H1 (cell line): ENCODE measurements around the gene ST6GALNAC3. TPM values are rescaled to one million over a fixed set of nuclear protein-coding genes. Genes with fewer than 3 reads are reported as not detected.

Experiments
- CTCF ChIA-PET: fragments of 300-600 bp; sonication (Branson Sonifier 250); formaldehyde crosslinking; loops from one replicate; lab custom pipeline; 2021; ENCODE audit not compliant: partially characterized antibody; lab: Charles Lee
- POLR2A ChIA-PET: fragments of 300-600 bp; sonication (Branson Sonifier 250); formaldehyde crosslinking; loops from one replicate; lab custom pipeline; 2021; ENCODE audit warnings: inconsistent platforms; ENCODE audit not compliant: partially characterized antibody; lab: Charles Lee
- DNase-seq, 2 experiments: peaks; one replicate each; pipeline versions ENCODE4 v3.0.0 to v3.0.0-alpha.2; 2010 to 2022; ENCODE audit warnings: low spot score in 2 of 2, low read depth in 1 of 2, mixed read lengths in 1 of 2
- FAIRE-seq: peaks from 2 replicates; lab custom pipeline; 2011; peaks lifted over from hg19 to GRCh38; lab: Jason Lieb, UNC
- H2AFZ ChIP-seq: 2 replicates; pipeline ENCODE4 v1.8.1; 2012; ENCODE audit warnings: low read length, inconsistent platforms
- H2AK5ac ChIP-seq: 2 replicates; pipeline ENCODE4 v1.6.1; 2013; ENCODE audit warnings: low read depth, low read length
- H2BK120ac ChIP-seq: replicated peaks from 2 replicates; pipeline ENCODE3; 2013; ENCODE audit warnings: low read depth, low read length, inconsistent platforms
- H2BK12ac ChIP-seq: 2 replicates; pipeline ENCODE4 v1.6.1; 2013; ENCODE audit warnings: low read depth, low read length
- H2BK15ac ChIP-seq: 2 replicates; pipeline ENCODE4 v1.6.1; 2013; ENCODE audit warnings: low read length
- H2BK20ac ChIP-seq: 2 replicates; pipeline ENCODE4 v1.6.1; 2013; ENCODE audit warnings: low read length
- H2BK5ac ChIP-seq: 2 replicates; pipeline ENCODE4 v1.6.1; 2013; ENCODE audit warnings: low read depth, low read length
- H3K14ac ChIP-seq: 2 replicates; pipeline ENCODE4 v1.6.1; 2013; ENCODE audit warnings: inconsistent platforms; ENCODE audit not compliant: insufficient read length
- H3K18ac ChIP-seq: 2 replicates; pipeline ENCODE4 v1.6.1; 2013; ENCODE audit warnings: low read length; ENCODE audit errors: extremely low read depth
- H3K23ac ChIP-seq: 2 replicates; pipeline ENCODE4 v1.6.1; 2013; ENCODE audit warnings: inconsistent platforms; ENCODE audit not compliant: insufficient read length
- H3K23me2 ChIP-seq: 2 replicates; pipeline ENCODE4 v1.6.1; 2013; ENCODE audit warnings: low read depth, low read length
- H3K27ac ChIP-seq: 2 replicates; pipeline ENCODE4 v1.6.1; 2011; ENCODE audit warnings: low read depth, low read length, inconsistent platforms
- H3K27me3 ChIP-seq, 4 experiments: replicated peaks in 1 of 4; 1 replicate in 1 of 4; 2 replicates in 3 of 4; pipeline versions ENCODE4 v1.6.1 to v1.8.1; 2011 to 2013; ENCODE audit warnings: low read length in 3 of 4, mild to moderate bottlenecking in 3 of 4, inconsistent platforms in 2 of 4, mixed read lengths in 2 of 4, moderate library complexity in 1 of 4; ENCODE audit not compliant: control insufficient read depth in 3 of 4, insufficient read depth in 3 of 4; ENCODE audit errors: extremely low read depth in 1 of 4
- H3K36me3 ChIP-seq, 4 experiments: 2 replicates each; pipeline versions ENCODE4 v1.6.1 to v1.8.1; 2011 to 2013; ENCODE audit warnings: mild to moderate bottlenecking in 4 of 4, low read length in 3 of 4, moderate library complexity in 2 of 4, control low read depth in 1 of 4, inconsistent platforms in 1 of 4; ENCODE audit not compliant: insufficient read depth in 4 of 4, control insufficient read depth in 2 of 4
- H3K4ac ChIP-seq: replicated peaks from 2 replicates; pipeline ENCODE3; 2013; ENCODE audit warnings: low read length, low read depth, mixed read lengths, inconsistent platforms; ENCODE audit not compliant: insufficient read length
- H3K4me1 ChIP-seq, 4 experiments: replicated peaks in 1 of 4; 1 replicate in 1 of 4; 2 replicates in 3 of 4; pipeline versions ENCODE4 v1.6.1 to v1.8.1; 2011 to 2013; ENCODE audit warnings: low read length in 3 of 4, inconsistent platforms in 2 of 4, mixed read lengths in 1 of 4; ENCODE audit not compliant: insufficient read depth in 4 of 4, control insufficient read depth in 3 of 4
- H3K4me2 ChIP-seq, 2 experiments: 2 replicates each; pipeline versions ENCODE4 v1.6.1 to v1.8.1; 2011 to 2013; ENCODE audit warnings: low read depth in 2 of 2, low read length in 2 of 2, control low read depth in 1 of 2, inconsistent platforms in 1 of 2, mild to moderate bottlenecking in 1 of 2; ENCODE audit not compliant: insufficient read depth in 1 of 2
- H3K4me3 ChIP-seq, 4 experiments: fragments of 200-600, 300-600 bp in 1 of 4; sonication (generic), shearing (Covaris generic), sonication (Bioruptor Twin) in 1 of 4; 2 replicates each; pipeline versions ENCODE4 v1.5.1 to v1.8.1; 2011 to 2016; ENCODE audit warnings: low read length in 4 of 4, low read depth in 3 of 4, control low read depth in 2 of 4, inconsistent platforms in 2 of 4, mild to moderate bottlenecking in 2 of 4, mixed read lengths in 1 of 4, moderate library complexity in 1 of 4; ENCODE audit not compliant: insufficient read depth in 2 of 4; ENCODE audit errors: extremely low read depth in 1 of 4
- H3K56ac ChIP-seq: replicated peaks from 2 replicates; pipeline ENCODE3; 2013; ENCODE audit warnings: low read depth, mild to moderate bottlenecking, mixed read lengths, low read length, inconsistent platforms; ENCODE audit not compliant: insufficient read length
- H3K79me1 ChIP-seq: 2 replicates; pipeline ENCODE4 v1.6.1; 2013; ENCODE audit warnings: low read depth, low read length, control low read depth
- H3K79me2 ChIP-seq, 2 experiments: 2 replicates each; pipeline versions ENCODE4 v1.6.1 to v1.8.1; 2012 to 2013; ENCODE audit warnings: low read length in 2 of 2, mild to moderate bottlenecking in 2 of 2, inconsistent platforms in 1 of 2; ENCODE audit not compliant: insufficient read depth in 2 of 2, control insufficient read depth in 1 of 2
- H3K9ac ChIP-seq, 4 experiments: replicated peaks in 1 of 4; 1 replicate in 1 of 4; 2 replicates in 3 of 4; pipeline versions ENCODE4 v1.6.1 to v1.8.1; 2011 to 2013; ENCODE audit warnings: low read depth in 3 of 4, low read length in 3 of 4, control low read depth in 2 of 4, mild to moderate bottlenecking in 2 of 4, moderate library complexity in 2 of 4, inconsistent platforms in 1 of 4; ENCODE audit errors: extremely low read depth in 1 of 4
- H3K9me3 ChIP-seq, 2 experiments: 2 replicates each; pipeline versions ENCODE4 v1.6.1 to v1.8.1; 2012 to 2013; ENCODE audit warnings: mild to moderate bottlenecking in 2 of 2, moderate library complexity in 2 of 2, control low read depth in 1 of 2, inconsistent platforms in 1 of 2, low read depth in 1 of 2, low read length in 1 of 2, mixed read lengths in 1 of 2; ENCODE audit not compliant: insufficient read depth in 2 of 2
- H4K20me1 ChIP-seq, 2 experiments: replicated peaks in 1 of 2; 2 replicates each; pipeline versions ENCODE3 to v1.8.1; 2011 to 2013; ENCODE audit warnings: inconsistent platforms in 2 of 2, low read length in 2 of 2, mild to moderate bottlenecking in 1 of 2; ENCODE audit not compliant: insufficient read depth in 2 of 2, control insufficient read depth in 1 of 2
- H4K5ac ChIP-seq: 2 replicates; pipeline ENCODE4 v1.6.1; 2013; ENCODE audit warnings: low read length, low read depth, mixed read lengths, inconsistent platforms; ENCODE audit not compliant: insufficient read length
- H4K8ac ChIP-seq: 2 replicates; pipeline ENCODE4 v1.8.0; 2013; ENCODE audit warnings: mild to moderate bottlenecking, moderate library complexity, low read length, inconsistent platforms; ENCODE audit not compliant: insufficient read depth; ENCODE audit errors: extremely low read depth
- H4K91ac ChIP-seq: replicated peaks from 2 replicates; pipeline ENCODE3; 2013; ENCODE audit warnings: low read length, mixed read lengths, inconsistent platforms; ENCODE audit not compliant: insufficient read length
- EZH2 ChIP-seq: fragments of 200-600 bp; sonication (generic); IDR thresholded peaks from 2 replicates; pipeline ENCODE4 v1.7.1; 2012; ENCODE audit warnings: low read depth, mild to moderate bottlenecking, moderate library complexity, low read length, inconsistent platforms; ENCODE audit not compliant: severe bottlenecking
- HDAC6 ChIP-seq: IDR thresholded peaks from one replicate; pipeline ENCODE4 v1.7.1; 2012; ENCODE audit warnings: low read depth, mild to moderate bottlenecking, inconsistent platforms, low read length, moderate library complexity
- POLR2A ChIP-seq, 2 experiments: IDR thresholded peaks; 1 replicate in 1 of 2; 2 replicates in 1 of 2; pipeline ENCODE4 v1.6.1; 2011; ENCODE audit warnings: low read depth in 2 of 2, low read length in 2 of 2, mild to moderate bottlenecking in 2 of 2; ENCODE audit errors: control extremely low read depth in 1 of 2
- SIX5 ChIP-seq: IDR thresholded peaks from 2 replicates; pipeline ENCODE4 v1.6.1; 2011; ENCODE audit warnings: mild to moderate bottlenecking, low read depth, low read length
- SP4 ChIP-seq: IDR thresholded peaks from 2 replicates; pipeline ENCODE4 v1.6.1; 2012; ENCODE audit warnings: low read length, inconsistent platforms
- polyA plus RNA-seq, 7 experiments: library from polyadenylated mRNA; depleted of rRNA in 3 of 7; stranded (reverse) in 5 of 7; unstranded in 2 of 7; fragments of >200 nt in 5 of 7; fragments of 200-250 nt in 2 of 7; gene quantifications; 1 replicate in 5 of 7; 2 replicates in 1 of 7; 4 replicates in 1 of 7; pipeline versions ENCODE4 v1.2.1 to v1.2.3, GENCODE V29; 2011 to 2013; ENCODE audit warnings: missing spikeins in 2 of 7, mixed read lengths in 2 of 7
- total RNA-seq: library from RNA; stranded (reverse); fragmentation: NEBNext Ultra II Directional; extraction: Animal tissue kit (Norgen Biotek cat#: 25700); gene quantifications from 2 replicates; pipeline ENCODE4 v1.2.1, GENCODE V29; 2021
- TF ChIP-seq, protein P1 (sequence below), 3 experiments: IDR thresholded peaks; 1 replicate in 2 of 3; 2 replicates in 1 of 3; pipeline versions ENCODE4 v1.5.1 to v1.6.1; 2011; ENCODE audit warnings: low read length in 3 of 3, mild to moderate bottlenecking in 3 of 3, inconsistent platforms in 2 of 3, low read depth in 1 of 3, moderate library complexity in 1 of 3; ENCODE audit not compliant: insufficient read depth in 1 of 3; ENCODE audit errors: control extremely low read depth in 1 of 3

The ST6GALNAC3 gene
- total and polyA plus RNA-seq, 2 of the 8 experiments (the other 6 are each of a cell fraction or from before 2014, with no cell fraction given), result 4.9 to 19.0 TPM

DNA sequence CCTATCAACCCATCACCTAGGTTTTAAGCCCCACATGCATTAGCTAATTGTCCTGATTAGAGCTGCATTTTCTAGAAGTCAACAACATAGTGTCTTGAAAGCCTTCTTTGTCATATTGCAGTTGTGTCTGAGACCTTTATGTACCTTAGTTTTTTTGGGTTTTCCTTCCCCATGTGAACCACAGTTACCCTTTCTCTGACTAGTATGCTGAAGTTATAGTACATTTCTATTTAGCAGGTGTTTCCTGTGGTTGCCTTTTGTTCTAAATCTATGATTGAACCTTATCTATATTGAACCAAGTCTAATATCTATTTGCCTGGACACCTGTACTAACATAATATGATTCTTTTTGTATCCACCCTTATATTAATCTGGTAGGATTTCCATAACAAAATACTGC lies 135.6 kb downstream of the ST6GALNAC3 start:
- Histone ChIP-seq H3K27me3 (no peaks in the 10 kb centered on the region), H3K36me3 (no peaks in the 10 kb centered on the region), H3K27ac (no peak overlapping the region), H2AFZ (no peak overlapping the region), H2BK15ac (no peak overlapping the region), H4K8ac (no peak overlapping the region), H4K91ac (no peak overlapping the region), H2AK5ac (no peak overlapping the region), H3K18ac (no peak overlapping the region), H3K4me1 (no peaks in the 10 kb centered on the region), H3K4me3 (no peak overlapping the region), H3K4me2 (no peak overlapping the region), H3K79me1 (no peaks in the 10 kb centered on the region), H3K9me3 (no peaks in the 10 kb centered on the region), H3K9ac (no peak overlapping the region), H4K20me1 (no peaks in the 10 kb centered on the region), H3K14ac (no peak overlapping the region), H3K79me2 (no peaks in the 10 kb centered on the region), H2BK5ac (no peak overlapping the region), H2BK120ac (no peak overlapping the region), H3K4ac (no peak overlapping the region), H3K56ac (no peak overlapping the region), H2BK12ac (no peak overlapping the region), H3K23ac (no peak overlapping the region), H4K5ac (no peak overlapping the region), H3K23me2 (no peaks in the 10 kb centered on the region), H2BK20ac (no peak overlapping the region)
- ChIA-PET CTCF (interaction anchor here (0.6 to 1.2 kb wide), 3 partner anchors 50 to 894 kb away, joined by 3 to 5 read pairs (median 3); no protein-coding TSS in a partner anchor), POLR2A (no interaction called here)
- DNase-seq (no peak), FAIRE-seq (no peak)
- TF ChIP-seq SP4 (no peak), EZH2 (no peak), HDAC6 (no peak), SIX5 (no peak), POLR2A (IDR thresholded peaks at IDR 0.05; ENCODE audit: control extremely low read depth in 1 of 2, low read depth in 2 of 2, low read length in 2 of 2) (no peak)
- TF ChIP-seq, protein P1, sequence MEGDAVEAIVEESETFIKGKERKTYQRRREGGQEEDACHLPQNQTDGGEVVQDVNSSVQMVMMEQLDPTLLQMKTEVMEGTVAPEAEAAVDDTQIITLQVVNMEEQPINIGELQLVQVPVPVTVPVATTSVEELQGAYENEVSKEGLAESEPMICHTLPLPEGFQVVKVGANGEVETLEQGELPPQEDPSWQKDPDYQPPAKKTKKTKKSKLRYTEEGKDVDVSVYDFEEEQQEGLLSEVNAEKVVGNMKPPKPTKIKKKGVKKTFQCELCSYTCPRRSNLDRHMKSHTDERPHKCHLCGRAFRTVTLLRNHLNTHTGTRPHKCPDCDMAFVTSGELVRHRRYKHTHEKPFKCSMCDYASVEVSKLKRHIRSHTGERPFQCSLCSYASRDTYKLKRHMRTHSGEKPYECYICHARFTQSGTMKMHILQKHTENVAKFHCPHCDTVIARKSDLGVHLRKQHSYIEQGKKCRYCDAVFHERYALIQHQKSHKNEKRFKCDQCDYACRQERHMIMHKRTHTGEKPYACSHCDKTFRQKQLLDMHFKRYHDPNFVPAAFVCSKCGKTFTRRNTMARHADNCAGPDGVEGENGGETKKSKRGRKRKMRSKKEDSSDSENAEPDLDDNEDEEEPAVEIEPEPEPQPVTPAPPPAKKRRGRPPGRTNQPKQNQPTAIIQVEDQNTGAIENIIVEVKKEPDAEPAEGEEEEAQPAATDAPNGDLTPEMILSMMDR (IDR thresholded peaks at IDR 0.05; ENCODE audit: control extremely low read depth in 1 of 3, insufficient read depth in 1 of 3, low read depth in 1 of 3, low read length in 3 of 3), result no peak
